Measurements from ENCODE around the gene KRTAP20-3.

- TF ChIP-seq CTCF (IDR thresholded peaks at IDR 0.05) (no peak), POLR2A (IDR thresholded peaks at IDR 0.05) (no peak)
Measured at GRCh38 chr21:30684506-30684905, 41.8 kb downstream of the KRTAP20-3 start.

Measured in heart left ventricle (tissue), 13 donors.